SW 1271 (cell line): Measurements from ENCODE around the gene THRB.
"Not testable (repeated sequence)": the region's sequence is repeated elsewhere in the genome, so short reads cannot be mapped to it uniquely, and the experiment has no call there.

Source experiments
- DNase-seq, 2 experiments: peaks; one replicate each; lab custom pipeline; 2025; lab: John Stamatoyannopoulos, UW

The THRB gene

GRCh38 chr3:24406900-24407299 is 87.8 kb downstream of the THRB start:
- no peak for DNase-seq

DNA sequence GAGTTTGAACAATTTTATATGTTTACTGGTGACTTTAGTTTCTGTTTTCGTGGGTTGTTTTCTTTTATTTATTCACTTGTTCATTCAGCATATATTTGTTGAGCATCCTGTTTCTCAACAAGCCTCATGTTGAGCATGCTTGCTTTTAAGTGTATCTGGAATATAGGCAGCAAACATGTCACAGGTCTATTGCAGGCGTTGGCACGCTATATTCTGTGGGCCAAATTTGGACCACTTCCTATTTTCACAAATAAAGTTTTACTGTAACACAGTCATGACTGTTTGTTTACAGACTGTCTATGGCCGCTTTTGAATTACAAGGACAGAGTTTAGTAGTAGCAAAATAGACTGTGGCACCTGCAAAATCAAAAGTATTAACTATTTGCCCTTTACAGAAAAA is 89.6 kb downstream of the THRB start:
- no peak for DNase-seq

GRCh38 chr3:24401811-24402185 is 92.9 kb downstream of the THRB start:
- DNase-seq, result no peak

DNA sequence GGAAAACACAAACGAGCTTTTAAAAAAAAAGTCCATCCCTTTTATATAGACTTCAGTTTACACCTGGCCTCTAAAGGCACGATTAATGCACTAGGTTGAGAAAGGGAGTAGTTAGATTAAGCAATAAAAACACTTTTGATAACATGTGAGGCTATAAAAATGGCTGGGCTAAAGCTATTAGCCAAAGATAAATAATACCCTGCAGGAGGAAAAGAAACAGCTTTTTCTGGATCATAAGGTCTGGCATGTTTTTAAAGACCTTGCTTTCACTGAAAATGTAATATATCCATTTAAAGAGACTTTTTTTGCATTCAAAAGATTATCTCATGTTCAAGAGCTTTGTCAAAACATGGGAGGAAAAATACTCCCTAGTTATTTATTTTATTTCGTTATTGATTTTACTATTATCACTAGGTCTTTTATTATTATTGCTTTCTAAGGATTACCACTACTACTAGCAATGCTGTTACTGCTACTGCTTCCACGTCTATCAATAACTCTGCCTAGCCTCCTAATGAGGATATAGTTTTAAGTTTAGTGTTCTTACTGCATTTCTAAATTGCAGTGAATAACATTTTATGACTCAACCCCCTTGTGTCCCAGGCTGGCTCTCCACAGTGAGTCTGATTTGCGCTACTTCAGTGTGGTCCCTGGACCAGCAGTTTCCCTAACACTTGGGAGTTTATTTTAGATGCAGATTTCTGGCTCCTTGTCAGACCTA is 93.4 kb downstream of the THRB start:
- no peak for DNase-seq

DNA sequence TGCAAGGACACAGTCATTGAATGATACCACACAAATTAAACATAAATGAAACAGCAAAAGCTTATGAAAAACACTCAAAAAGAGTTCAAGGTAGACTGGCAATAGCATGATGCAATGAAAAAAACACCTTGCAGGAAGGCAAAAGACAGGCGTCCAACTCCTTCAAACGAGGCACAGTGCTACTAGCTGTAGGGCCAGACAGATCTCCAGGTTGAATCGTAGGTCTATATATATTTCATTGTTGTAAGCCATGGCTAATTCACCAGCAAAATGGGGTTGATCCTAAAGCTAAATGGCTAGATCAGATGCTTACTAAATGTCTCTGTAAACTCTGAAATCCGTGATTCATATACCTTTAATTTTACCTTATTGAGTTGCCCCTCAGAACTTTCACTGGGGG is 94.2 kb downstream of the THRB start:
- no peak for DNase-seq

- DNase-seq, result no peak
These were observed 94.6 kb downstream of the THRB start for GRCh38 chr3:24400015-24400414.

DNA sequence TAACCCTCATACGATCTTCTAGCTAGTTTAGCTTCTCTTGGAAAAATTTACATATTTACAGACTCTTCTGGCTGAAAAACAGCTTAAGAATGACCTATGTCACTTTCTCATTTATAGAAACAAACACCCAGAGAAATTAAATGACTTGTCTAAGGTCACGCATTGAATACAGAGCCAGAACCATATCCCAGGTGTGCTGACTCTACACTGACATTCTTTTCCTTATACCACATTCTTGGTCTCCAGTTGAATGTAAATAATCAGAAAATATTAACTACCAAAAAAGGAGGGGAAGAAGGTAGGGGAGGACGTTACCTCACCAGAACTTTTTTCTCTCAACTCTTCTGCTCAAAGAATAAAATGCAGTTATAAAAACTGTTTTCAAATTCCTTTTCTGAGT is 95.0 kb downstream of the THRB start:
- no peak for DNase-seq

- DNase-seq, result not testable (repeated sequence)
These were observed 95.9 kb downstream of the THRB start for GRCh38 chr3:24398712-24399111.

GRCh38 chr3:24396338-24396737 is 98.3 kb downstream of the THRB start:
- no peak for DNase-seq

- DNase-seq, result no peak
These were observed 99.9 kb downstream of the THRB start for GRCh38 chr3:24394754-24395153.

GRCh38 chr3:24393316-24393715 is 101.3 kb downstream of the THRB start:
- no peak for DNase-seq

DNA sequence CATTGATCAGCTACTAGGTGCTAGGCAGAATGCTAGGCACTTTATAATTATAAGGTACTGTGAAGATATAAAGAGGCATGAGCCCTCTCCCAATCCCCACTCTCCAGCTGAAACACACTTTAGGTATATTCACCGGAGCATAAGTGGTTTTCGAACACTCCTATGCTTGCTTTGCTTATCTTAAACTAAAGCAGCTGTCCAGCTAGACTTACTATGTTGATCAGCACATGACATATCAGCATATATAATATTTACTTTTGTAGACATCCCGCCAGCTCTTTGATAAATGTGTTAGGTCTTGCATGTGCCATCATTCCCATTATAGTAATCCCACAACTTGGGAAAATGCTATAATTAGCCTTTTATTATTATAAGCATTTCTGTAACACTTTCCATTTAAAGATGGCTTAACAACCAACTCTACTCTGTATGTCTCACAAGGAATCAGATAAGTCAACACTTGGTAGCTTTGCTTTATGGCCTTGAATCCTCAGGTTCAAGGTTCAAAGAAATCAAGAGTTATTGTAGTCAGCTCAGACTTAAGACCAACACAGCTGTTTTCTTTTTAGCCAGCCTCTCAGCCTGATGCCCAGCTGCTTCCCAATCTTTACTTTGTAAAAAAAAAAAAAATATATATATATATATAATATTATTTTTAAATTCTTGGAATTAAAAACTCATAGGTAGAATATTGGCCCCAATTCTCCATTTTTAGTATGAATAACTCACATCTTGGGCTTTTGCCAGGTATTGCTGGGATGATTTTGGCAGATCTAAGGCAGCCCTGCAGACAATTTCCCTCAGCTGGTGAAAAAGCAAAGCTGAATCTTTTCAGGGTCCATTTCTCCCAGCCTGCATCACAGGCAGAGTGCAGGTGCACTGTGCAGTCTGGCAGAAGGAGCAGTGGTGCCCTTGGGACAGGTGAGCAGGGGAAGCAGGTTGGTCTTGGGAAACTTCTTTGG is 104.2 kb downstream of the THRB start:
- no peak for DNase-seq

GRCh38 chr3:24389108-24390090 is 105.3 kb downstream of the THRB start:
- no peak for DNase-seq

DNA sequence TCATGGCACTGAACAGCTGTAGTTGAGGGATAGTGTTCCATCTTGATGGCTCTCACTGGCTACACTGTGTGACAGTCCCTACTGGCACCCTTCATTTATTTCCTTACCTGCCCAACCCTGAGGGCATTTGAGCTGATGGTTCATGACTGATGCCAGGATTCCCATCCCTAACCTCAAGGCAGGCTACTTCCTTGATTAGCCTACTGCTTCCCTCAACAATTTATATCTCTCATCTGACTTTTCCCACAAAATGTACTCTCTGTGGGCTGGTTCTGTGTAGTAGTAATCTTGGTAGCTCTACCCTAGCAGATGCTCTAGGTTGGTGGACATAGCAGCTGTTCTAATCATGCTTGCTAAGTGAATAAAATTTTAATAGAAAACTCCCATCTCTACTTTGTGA is 106.0 kb downstream of the THRB start:
- DNase-seq, result no peak

DNA sequence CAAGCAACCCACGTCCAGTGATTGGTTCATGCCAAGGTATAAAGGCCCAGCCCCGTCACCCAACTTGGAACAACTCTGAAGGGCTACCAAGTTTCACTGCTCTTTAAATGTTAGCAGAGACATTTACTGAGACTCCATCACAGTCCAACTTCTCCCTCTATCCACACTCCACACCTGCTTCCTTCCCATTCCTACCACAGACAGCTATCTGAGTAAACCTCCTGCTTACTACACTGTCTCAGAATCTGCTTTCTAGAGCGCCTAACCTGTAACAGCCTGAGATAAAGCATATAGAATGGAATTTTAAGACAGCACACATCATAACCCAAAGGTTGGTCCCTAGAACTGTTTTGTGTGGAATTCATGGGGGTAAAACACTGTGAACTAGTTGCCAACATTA is 106.5 kb downstream of the THRB start:
- no peak for DNase-seq

DNA sequence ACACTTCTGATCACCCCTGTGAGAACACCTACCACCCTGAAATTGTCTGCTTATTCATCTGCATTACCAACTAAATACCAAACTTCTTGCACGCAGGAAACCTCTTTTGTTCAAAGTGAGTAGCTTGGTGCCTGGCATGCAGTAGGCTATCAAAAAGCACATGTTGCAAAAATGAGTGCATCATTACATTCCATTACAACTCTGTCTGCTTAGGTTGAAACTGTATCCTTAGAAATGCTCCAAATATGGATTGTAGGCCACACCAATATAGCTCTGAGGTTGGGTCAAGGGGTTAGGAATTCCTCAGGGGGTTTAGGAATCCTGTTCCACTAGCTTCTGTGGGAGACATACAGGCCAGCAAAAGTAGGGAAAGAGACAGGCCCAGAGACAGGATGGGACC is 107.2 kb downstream of the THRB start:
- no peak for DNase-seq

DNA sequence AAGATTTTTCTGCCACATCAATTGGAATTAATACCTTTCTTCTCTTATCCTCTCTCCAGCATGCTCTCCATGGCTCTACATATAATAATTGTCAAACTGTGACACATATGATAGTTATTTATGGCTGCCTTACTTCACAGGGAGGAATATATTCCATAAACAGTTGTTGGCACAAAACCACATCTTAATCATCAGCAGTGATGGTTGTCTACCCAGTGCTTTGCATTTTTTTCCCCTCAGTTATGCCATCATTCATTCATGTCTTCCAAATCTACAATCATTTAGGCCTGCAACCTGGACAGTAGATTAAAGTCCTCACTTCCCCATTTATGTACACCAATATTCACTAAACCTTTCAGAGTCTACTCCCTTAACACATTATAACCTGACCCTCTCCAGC is 107.7 kb downstream of the THRB start:
- no peak for DNase-seq

DNA sequence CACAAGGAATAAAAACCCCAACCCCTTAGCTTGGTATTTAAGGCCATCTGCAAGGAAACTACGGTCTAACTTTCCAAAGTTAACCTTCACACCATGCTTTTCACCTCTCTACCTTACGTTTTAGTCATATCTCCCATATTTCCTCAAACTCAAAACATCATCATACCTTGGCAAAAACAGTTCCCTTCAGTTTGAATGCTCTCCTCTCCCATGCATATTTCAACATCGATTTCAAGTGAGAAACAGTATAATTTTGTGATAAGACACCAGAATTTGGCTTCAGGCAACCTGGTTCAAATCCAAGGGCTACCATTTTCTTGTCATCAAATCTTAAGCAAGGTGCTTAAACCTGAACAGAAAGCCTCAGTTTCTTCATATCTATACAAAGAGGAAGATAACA is 108.2 kb downstream of the THRB start:
- DNase-seq, result no peak

DNA sequence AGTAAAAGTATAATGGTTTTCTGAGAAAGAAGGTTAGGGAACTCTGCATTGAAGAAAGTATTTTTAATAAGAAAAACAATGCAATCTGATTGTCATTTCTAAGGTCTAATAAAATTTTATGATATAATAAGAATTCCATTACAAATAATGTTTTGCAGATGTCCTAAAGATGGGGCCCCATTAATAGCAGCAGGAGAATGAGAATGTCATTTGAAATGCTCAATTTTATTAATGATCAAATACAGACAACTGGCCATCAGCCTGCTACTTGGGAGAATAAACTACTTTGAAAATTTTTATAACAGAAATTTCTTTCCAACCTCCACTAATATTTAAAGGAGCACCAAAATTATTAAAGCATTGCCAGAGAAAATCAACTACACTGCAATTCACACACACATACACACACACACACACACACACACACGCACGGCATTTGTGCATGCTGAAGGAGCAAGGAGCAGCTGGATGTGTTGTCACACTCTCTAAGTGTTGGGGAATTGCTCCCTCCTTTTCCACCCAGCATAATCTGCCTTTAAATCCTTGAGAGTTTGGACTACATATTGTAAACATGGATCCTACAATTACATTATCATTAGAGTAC is 109.5 kb downstream of the THRB start:
- DNase-seq, result no peak

DNA sequence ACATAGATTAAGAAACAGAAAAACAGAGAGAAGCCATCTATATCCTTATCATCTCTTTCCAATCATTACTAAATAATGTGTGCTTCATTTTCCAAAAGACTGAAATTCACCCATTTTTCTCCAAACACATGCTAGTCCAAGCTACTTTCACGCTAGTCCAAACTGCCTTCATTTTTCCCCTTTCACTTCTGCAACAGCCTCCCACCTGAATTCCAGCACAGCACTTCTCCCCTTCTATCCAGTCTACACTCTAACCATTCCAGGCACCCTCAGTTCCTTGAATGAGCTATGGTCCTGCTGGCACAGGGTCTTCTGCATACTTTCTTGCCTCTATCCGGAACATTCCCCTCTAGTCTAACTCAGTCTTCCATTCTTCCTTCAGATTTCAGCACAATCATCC is 112.0 kb downstream of the THRB start:
- no peak for DNase-seq

DNA sequence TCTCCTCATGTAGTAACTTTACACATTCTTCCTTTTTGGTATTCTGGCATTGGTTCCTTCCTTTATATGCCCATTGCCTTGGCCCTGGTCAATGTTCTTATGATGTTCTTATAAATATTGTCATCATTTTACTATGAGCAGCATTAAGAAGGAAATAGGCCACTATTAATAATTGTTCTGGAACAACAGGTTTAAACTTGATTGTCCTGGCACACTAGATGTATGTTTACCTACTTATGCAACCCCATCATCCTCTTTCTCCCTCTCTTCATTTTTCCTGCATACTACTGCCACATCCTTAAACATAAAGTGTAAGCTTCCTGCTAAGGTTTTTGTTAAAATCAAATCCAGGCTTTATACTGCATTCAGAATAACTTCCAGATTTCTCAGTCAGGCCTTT is 114.7 kb downstream of the THRB start:
- DNase-seq, result no peak

DNA sequence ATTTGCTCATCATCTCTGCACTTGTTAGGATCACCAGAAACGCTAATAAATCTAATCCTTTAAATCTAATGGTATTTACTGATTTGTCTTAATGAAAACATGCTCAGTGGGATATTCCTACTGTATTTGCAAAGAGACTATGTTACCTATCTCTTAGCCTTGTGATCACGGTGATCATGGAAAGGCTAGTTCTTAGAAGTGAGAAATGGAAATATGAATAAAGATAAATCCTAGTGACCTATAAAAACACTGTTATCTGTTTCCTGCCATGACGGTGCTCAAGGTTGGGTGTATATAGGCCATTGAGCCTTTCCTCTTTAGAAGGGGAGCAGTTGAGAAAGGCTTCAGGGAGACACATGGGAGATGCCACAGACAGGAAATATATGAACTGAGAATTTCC is 116.3 kb downstream of the THRB start:
- no peak for DNase-seq
